GM12878 (cell line): Measurements from ENCODE around the gene S100A12.

ENCODE experiments used
- EZH2 ChIP-seq: IDR thresholded peaks from 2 replicates; pipeline ENCODE4 v1.6.1; 2012; ENCODE audit warnings: low read depth, mild to moderate bottlenecking, control low read depth, inconsistent platforms, low read length, borderline replicate concordance; ENCODE audit not compliant: control insufficient read depth
- FOXM1 ChIP-seq: IDR thresholded peaks from 2 replicates; pipeline ENCODE4 v1.6.1; 2012; ENCODE audit warnings: low read depth, mild to moderate bottlenecking, inconsistent platforms, low read length, moderate library complexity
- POLR2A ChIP-seq: IDR thresholded peaks from 2 replicates; pipeline ENCODE4 v1.6.1; 2011; ENCODE audit warnings: low read depth, mild to moderate bottlenecking, low read length
- RAD51 ChIP-seq: fragments of 450-650 bp; IDR thresholded peaks from 2 replicates; pipeline ENCODE4 v1.6.1; 2016; ENCODE audit warnings: moderate library complexity, mild to moderate bottlenecking, inconsistent platforms
- SUZ12 ChIP-seq: fragments of 200-600 bp; sonication (generic); IDR thresholded peaks from one replicate; pipeline ENCODE4 v1.6.1; 2018; ENCODE audit warnings: antibody characterized with exemption, mild to moderate bottlenecking; ENCODE audit not compliant: unreplicated experiment
- TAF1 ChIP-seq: IDR thresholded peaks from 2 replicates; pipeline ENCODE4 v1.6.1; 2011; ENCODE audit warnings: mild to moderate bottlenecking, low read depth, low read length, borderline replicate concordance
- YY1 ChIP-seq: IDR thresholded peaks from 2 replicates; pipeline ENCODE4 v1.6.1; 2011; ENCODE audit warnings: low read depth, mild to moderate bottlenecking, low read length
- ZNF274 ChIP-seq: IDR thresholded peaks from one replicate; pipeline ENCODE4 v1.8.0; 2011; ENCODE audit not compliant: insufficient read length, insufficient read depth
- TF ChIP-seq, protein P1 (sequence below): IDR thresholded peaks from 2 replicates; pipeline ENCODE4 v1.6.1; 2011; ENCODE audit warnings: low read depth, mild to moderate bottlenecking, low read length, moderate library complexity, borderline replicate concordance; ENCODE audit errors: extremely low read depth
- TF ChIP-seq, protein P2 (sequence below), 3 experiments: IDR thresholded peaks in 2 of 3; conservative IDR thresholded peaks in 1 of 3; 2 replicates each; pipeline ENCODE4 v1.5.1; 2011; ENCODE audit warnings: low read depth in 3 of 3, low read length in 3 of 3, mild to moderate bottlenecking in 3 of 3, control low read depth in 2 of 3, moderate library complexity in 2 of 3, inconsistent platforms in 1 of 3, mixed read lengths in 1 of 3; ENCODE audit not compliant: control insufficient read depth in 2 of 3, insufficient read depth in 1 of 3; ENCODE audit errors: extremely low read depth in 1 of 3
- TF ChIP-seq, protein P3 (sequence below): IDR thresholded peaks from 2 replicates; pipeline ENCODE4 v1.6.1; 2011; ENCODE audit warnings: borderline replicate concordance, low read depth, mild to moderate bottlenecking, moderate library complexity, low read length; ENCODE audit not compliant: insufficient read depth, poor library complexity, severe bottlenecking

DNA sequence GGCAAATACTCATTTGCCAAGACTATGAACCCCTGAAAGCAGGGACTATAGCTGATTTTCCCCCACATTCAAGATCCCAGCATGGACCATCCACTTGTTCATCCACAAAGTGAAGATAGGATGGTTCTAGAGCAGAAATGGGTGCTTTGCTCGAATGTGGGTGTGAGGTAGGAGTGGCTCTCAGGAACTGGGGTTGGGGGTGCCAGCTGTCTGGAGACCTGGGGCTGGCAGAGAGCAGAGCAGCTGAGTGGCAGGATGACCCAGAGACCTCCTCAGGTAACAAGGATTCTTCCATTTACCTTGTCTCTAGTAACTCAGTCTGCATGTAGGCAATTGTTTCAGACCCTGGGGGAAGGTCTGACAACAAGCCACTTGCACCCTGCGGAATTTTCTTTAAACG lies 11.8 kb downstream of the S100A12 start:
- TF ChIP-seq, protein P1, sequence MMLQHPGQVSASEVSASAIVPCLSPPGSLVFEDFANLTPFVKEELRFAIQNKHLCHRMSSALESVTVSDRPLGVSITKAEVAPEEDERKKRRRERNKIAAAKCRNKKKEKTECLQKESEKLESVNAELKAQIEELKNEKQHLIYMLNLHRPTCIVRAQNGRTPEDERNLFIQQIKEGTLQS: no peak
- TF ChIP-seq POLR2A (no peak), TAF1 (no peak), ZNF274 (no peak), YY1 (no peak), SUZ12 (no peak), RAD51 (no peak), EZH2 (no peak), FOXM1 (no peak)
- TF ChIP-seq, protein P2, sequence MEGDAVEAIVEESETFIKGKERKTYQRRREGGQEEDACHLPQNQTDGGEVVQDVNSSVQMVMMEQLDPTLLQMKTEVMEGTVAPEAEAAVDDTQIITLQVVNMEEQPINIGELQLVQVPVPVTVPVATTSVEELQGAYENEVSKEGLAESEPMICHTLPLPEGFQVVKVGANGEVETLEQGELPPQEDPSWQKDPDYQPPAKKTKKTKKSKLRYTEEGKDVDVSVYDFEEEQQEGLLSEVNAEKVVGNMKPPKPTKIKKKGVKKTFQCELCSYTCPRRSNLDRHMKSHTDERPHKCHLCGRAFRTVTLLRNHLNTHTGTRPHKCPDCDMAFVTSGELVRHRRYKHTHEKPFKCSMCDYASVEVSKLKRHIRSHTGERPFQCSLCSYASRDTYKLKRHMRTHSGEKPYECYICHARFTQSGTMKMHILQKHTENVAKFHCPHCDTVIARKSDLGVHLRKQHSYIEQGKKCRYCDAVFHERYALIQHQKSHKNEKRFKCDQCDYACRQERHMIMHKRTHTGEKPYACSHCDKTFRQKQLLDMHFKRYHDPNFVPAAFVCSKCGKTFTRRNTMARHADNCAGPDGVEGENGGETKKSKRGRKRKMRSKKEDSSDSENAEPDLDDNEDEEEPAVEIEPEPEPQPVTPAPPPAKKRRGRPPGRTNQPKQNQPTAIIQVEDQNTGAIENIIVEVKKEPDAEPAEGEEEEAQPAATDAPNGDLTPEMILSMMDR (IDR thresholded peaks at IDR 0.05 in 2 of 3, conservative IDR thresholded peaks at IDR 0.05 in 1 of 3; ENCODE audit: control insufficient read depth in 2 of 3, extremely low read depth in 1 of 3, insufficient read depth in 1 of 3, low read depth in 3 of 3, low read length in 3 of 3): no peak
- TF ChIP-seq, protein P3, sequence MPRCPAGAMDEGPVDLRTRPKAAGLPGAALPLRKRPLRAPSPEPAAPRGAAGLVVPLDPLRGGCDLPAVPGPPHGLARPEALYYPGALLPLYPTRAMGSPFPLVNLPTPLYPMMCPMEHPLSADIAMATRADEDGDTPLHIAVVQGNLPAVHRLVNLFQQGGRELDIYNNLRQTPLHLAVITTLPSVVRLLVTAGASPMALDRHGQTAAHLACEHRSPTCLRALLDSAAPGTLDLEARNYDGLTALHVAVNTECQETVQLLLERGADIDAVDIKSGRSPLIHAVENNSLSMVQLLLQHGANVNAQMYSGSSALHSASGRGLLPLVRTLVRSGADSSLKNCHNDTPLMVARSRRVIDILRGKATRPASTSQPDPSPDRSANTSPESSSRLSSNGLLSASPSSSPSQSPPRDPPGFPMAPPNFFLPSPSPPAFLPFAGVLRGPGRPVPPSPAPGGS: no peak
